IPS-18a (cell line): ENCODE results near the gene CSNK2A3.
"Not testable (repeated sequence)": the region's sequence is repeated elsewhere in the genome, so short reads cannot be mapped to it uniquely, and the experiment has no call there.

ENCODE experiments used
- H3K27ac ChIP-seq: one replicate; pipeline ENCODE4 v1.5.1; 2013; ENCODE audit warnings: low read length
- H3K27me3 ChIP-seq: one replicate; pipeline ENCODE4 v1.6.1; 2013; ENCODE audit warnings: mild to moderate bottlenecking, low read length; ENCODE audit not compliant: control insufficient read depth, insufficient read depth
- H3K36me3 ChIP-seq: one replicate; pipeline ENCODE4 v1.6.1; 2013; ENCODE audit warnings: low read depth, low read length; ENCODE audit not compliant: control insufficient read depth
- H3K4me1 ChIP-seq: one replicate; pipeline ENCODE4 v1.6.1; 2013; ENCODE audit warnings: low read depth, low read length; ENCODE audit not compliant: control insufficient read depth
- H3K4me3 ChIP-seq: one replicate; pipeline ENCODE4 v1.5.1; 2013; ENCODE audit warnings: low read length
- H3K9ac ChIP-seq: one replicate; pipeline ENCODE4 v1.6.1; 2013; ENCODE audit warnings: mild to moderate bottlenecking, low read length, moderate library complexity
- H3K9me3 ChIP-seq: one replicate; pipeline ENCODE4 v1.6.1; 2013; ENCODE audit warnings: low read depth, low read length; ENCODE audit not compliant: control insufficient read depth

The CSNK2A3 gene

DNA sequence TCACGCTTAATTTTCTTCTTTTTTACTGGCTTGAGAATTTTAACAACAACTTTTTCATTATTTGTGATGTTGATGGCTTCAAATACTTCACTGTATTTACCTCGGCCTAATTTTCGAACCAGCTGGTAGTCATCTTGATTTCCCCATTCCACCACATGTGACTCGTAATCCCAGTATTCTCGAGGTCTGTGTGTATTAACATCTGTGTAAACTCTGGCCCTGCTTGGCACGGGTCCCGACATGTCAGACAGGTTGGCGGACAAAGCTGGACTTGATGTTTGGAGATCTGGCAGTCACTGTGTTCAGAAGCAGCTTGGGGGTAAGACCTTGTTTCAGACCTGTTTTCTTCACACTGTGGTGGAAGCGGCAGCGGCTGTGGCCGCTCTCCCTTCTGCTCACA, at the start of gene CSNK2A3:
TSS of gene CSNK2A3 (minus strand) at position 373 of the 400 bp plus-strand sequence. CDS start at position 242, 131 bp downstream.
- not testable (repeated sequence) for H3K27me3 ChIP-seq, H3K4me3 ChIP-seq, H3K4me1 ChIP-seq, H3K27ac ChIP-seq, H3K9me3 ChIP-seq, H3K36me3 ChIP-seq, H3K9ac ChIP-seq

GRCh38 chr11:11401960-11402535, 49.0 kb upstream of the CSNK2A3 start:
- Histone ChIP-seq H3K4me1 (peaks cover 11% of the 10 kb centered on the region), H3K27me3 (no peaks in the 10 kb centered on the region), H3K9ac (no peak overlapping the region), H3K27ac (no peak overlapping the region), H3K4me3 (no peak overlapping the region), H3K9me3 (no peaks in the 10 kb centered on the region), H3K36me3 (no peaks in the 10 kb centered on the region)

- H3K4me3 ChIP-seq = no peak overlapping the region
- no peaks in the 10 kb centered on the region for H3K36me3 ChIP-seq
- no peaks in the 10 kb centered on the region for H3K9me3 ChIP-seq
- no peak overlapping the region for H3K27ac ChIP-seq
- H3K27me3 ChIP-seq = no peaks in the 10 kb centered on the region
- peaks cover 11% of the 10 kb centered on the region for H3K4me1 ChIP-seq
- H3K9ac ChIP-seq = no peak overlapping the region
Measured at GRCh38 chr11:11400635-11401232, 47.7 kb upstream of the CSNK2A3 start.

DNA sequence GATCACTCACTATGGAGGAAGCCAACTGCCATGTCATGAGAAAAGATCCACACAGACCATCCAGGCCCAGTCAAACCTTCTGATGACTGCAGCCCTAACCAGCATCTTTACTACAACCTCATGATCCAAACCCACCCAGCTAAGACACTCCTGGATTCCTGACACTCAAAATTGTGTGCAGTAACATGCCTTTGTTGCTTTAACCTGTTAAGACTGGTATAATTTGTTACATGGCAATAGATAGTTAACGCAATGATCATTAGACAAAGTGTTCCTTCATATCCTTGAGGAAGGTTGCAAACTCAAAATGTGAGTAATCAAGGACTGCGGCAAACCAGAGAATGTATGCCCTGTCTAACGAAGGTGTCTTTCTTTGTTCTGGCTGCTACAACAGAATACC, 47.1 kb upstream of the CSNK2A3 start:
- Histone ChIP-seq H3K27me3 (no peaks in the 10 kb centered on the region), H3K27ac (no peak overlapping the region), H3K4me1 (peaks cover 11% of the 10 kb centered on the region), H3K4me3 (no peak overlapping the region), H3K36me3 (no peaks in the 10 kb centered on the region), H3K9ac (no peak overlapping the region), H3K9me3 (no peaks in the 10 kb centered on the region)

- Histone ChIP-seq H3K9me3 (no peaks in the 10 kb centered on the region), H3K27ac (no peak overlapping the region), H3K36me3 (no peaks in the 10 kb centered on the region), H3K4me3 (no peak overlapping the region), H3K27me3 (no peaks in the 10 kb centered on the region), H3K9ac (no peak overlapping the region), H3K4me1 (no peaks in the 10 kb centered on the region)
Measured at GRCh38 chr11:11397781-11398180, 44.7 kb upstream of the CSNK2A3 start.

- H3K27ac ChIP-seq = no peak overlapping the region
- H3K9me3 ChIP-seq = no peaks in the 10 kb centered on the region
- H3K9ac ChIP-seq = no peak overlapping the region
Measured at GRCh38 chr11:11397036-11397415, 44.0 kb upstream of the CSNK2A3 start.

DNA sequence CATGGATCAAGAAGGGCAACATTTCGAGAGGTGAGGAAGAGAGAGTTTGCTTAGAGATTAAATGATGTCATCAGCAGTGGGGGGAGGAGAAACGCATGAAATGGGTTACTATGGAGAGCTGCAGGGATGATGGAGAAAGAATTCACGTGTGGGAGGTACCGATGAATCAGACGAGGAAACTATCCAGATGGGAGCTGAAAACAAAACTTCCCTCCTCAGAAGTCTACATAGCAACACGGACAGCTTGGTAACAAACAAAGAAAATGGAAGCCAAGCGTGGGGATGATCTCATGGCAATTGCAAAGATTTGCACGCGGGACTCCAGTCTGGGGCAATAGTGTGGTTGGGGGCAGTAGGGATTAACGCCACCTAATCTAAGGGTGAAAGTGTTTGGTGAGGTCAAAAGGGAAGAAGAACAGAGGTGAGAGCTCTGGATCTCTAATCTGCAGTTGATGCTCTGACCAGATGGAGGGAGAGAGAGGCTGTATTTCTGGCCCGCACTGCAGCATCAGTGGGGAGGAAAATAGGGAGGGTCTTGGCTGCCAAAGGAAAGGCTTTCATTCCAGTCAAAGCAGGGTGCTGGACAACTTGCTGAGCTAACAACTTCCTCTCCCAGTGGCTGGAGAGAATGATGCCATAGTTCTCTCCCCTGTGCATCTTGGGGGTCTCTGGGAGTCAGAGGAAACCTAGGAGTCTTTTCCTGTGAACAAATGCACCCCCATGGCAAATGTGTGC, 43.4 kb upstream of the CSNK2A3 start:
- Histone ChIP-seq H3K4me1 (no peaks in the 10 kb centered on the region), H3K9ac (no peak overlapping the region), H3K36me3 (no peaks in the 10 kb centered on the region), H3K4me3 (no peak overlapping the region), H3K27ac (no peak overlapping the region), H3K27me3 (no peaks in the 10 kb centered on the region), H3K9me3 (no peaks in the 10 kb centered on the region)

More at GRCh38 chr11:11397036-11397415, 44.0 kb upstream of the CSNK2A3 start:
- Histone ChIP-seq H3K36me3 (no peaks in the 10 kb centered on the region), H3K27me3 (no peaks in the 10 kb centered on the region), H3K4me3 (no peak overlapping the region), H3K4me1 (no peaks in the 10 kb centered on the region)

DNA sequence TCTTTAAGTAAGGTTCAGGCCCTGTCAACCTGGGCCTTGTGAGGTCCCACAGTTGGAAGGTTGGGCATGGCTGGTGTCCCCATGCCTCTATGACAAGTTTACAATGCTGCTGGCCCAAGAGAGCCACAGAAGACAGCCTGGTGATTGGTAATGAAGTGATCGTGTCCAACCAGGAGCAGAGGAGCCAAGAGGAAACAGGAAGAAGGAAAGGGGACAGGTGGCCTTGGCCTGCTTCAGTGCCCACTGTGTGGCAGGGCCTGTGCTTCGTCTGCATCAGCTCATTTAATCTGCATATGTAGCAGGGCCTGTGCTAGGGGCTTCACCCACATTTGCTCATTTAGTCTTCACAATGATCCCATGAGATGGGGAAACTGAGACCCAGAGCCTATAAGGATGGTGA, 42.1 kb upstream of the CSNK2A3 start:
- Histone ChIP-seq H3K4me3 (no peak overlapping the region), H3K27ac (no peak overlapping the region), H3K9me3 (no peaks in the 10 kb centered on the region), H3K27me3 (no peaks in the 10 kb centered on the region), H3K9ac (no peak overlapping the region), H3K36me3 (no peaks in the 10 kb centered on the region), H3K4me1 (no peaks in the 10 kb centered on the region)

GRCh38 chr11:11394241-11394640, 41.2 kb upstream of the CSNK2A3 start:
- Histone ChIP-seq H3K9me3 (no peaks in the 10 kb centered on the region), H3K27ac (no peak overlapping the region), H3K4me3 (no peak overlapping the region), H3K36me3 (no peaks in the 10 kb centered on the region), H3K4me1 (no peaks in the 10 kb centered on the region), H3K27me3 (no peaks in the 10 kb centered on the region), H3K9ac (no peak overlapping the region)

- Histone ChIP-seq H3K4me1 (peaks cover 7% of the 10 kb centered on the region), H3K9me3 (no peaks in the 10 kb centered on the region), H3K4me3 (no peak overlapping the region), H3K27me3 (no peaks in the 10 kb centered on the region), H3K9ac (no peak overlapping the region), H3K36me3 (no peaks in the 10 kb centered on the region), H3K27ac (no peak overlapping the region)
Measured at GRCh38 chr11:11391796-11392463, 38.9 kb upstream of the CSNK2A3 start.

DNA sequence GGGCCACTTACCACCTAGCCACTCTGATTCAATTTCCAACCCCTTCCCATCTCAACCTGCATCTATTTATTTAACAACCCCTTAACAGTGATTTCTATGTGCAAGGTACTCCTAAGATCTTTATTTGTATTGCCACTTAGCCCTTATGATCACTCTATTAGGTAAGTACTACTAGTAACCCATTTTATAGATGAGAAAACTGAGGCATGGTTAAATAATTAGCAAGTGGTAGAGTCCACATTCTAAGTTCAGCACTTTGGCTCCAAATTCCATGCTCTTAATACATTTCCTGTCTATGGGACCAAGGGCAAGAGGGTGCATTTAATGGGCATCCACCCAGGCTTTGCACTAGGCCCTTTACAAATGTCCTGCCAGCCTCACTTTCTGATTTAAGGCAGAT, 38.1 kb upstream of the CSNK2A3 start:
- Histone ChIP-seq H3K9me3 (no peaks in the 10 kb centered on the region), H3K9ac (no peak overlapping the region), H3K27me3 (no peaks in the 10 kb centered on the region), H3K27ac (no peak overlapping the region), H3K4me3 (no peak overlapping the region), H3K36me3 (no peaks in the 10 kb centered on the region), H3K4me1 (peaks cover 9% of the 10 kb centered on the region)
